NCI-H2029 treated with DMSO at 0.1 percent for 48 hours (cell line): ENCODE measurements around the gene LEP.
"Not testable (repeated sequence)": the region's sequence is repeated elsewhere in the genome, so short reads cannot be mapped to it uniquely, and the experiment has no call there.

Experiments used
- DNase-seq: peaks from one replicate; lab custom pipeline; 2025; lab: John Stamatoyannopoulos, UW

Gene LEP

DNA sequence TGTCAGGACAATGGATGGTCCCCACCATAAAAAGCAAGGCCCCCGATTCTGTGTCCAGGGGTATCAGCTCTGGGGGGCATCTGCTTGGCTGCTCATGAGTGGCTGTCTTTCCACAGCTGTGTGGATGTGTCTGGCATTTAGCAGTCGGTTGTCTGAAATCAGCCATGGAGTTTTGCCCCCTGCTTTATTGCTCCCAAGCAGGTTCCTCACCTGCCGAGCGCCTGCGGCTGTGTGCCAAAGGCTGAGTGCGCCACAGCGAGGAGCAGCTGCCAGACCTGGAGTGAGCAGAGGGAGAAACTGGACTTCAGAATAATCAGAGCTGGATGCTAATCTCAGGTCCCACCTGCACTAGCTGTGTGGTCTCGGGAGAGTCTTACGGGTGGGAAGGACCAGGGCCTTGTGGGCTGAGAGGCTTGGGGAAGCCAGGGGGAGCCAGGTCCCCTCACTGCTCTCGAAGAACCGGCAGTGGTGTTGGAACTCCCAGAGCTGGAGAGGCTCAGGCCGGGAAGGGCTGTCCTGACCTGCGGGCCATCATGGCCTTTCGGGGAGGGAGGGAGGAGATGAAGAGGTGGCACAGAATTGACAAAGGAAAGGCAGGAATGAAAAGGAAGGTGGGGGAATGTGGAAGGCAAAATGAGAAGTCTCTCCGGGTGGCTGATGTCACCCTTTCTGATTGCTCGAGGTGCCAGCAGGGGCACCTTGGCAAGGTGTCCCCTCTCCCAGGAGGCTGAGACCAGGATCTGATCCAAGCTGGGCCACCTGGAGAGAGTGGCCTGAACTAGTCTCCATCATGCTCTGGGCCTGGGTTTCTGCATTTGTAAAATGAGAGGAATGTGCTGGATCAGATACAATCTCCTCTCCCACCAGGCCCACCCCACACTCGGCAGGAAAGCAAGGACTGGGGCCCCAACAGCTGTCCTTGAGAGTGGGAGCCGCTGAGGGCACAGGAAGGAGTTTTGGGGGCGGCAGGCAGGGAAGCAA is 30.2 kb upstream of the LEP start:
- DNase-seq: no peak

DNA sequence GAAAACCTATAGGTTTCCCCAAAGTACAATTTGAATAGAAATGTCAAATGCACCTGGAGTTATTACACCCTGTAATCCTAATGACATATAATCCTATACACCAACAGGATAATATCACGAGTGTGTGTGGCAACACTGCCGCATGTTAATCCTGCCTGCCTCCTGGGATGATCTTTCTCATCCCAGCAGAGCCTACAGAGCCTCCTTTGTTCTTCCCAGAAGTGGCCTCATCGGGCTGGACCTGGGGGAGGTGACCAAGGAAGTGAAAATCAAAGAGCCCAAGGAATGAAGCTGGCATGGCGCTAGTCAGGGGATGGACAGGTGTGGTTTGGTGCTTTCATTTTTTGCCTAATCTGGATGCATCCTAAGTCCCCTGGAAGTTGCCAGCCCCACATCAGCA is 29.5 kb upstream of the LEP start:
- no peak for DNase-seq

DNA sequence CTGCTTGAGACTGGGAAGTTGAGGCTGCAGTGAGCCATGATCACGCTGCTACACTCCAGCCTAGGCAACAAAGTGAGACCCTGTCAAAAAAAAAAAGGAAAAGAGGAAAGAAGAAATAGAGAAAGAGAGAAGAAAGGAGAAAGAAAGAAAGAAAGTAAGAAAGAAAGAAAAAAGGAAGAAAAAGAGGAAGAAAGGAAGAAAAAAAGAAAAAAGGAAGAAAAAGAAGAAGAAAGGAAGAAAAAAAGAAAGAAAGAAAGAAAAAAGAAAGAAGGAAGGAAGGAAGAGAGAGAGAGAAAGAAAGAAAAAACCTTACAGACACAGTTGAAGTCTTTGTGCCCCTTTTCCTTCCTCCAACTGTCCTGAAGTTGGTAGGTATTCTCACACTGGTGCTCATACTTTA is 26.6 kb upstream of the LEP start:
- no peak for DNase-seq

DNA sequence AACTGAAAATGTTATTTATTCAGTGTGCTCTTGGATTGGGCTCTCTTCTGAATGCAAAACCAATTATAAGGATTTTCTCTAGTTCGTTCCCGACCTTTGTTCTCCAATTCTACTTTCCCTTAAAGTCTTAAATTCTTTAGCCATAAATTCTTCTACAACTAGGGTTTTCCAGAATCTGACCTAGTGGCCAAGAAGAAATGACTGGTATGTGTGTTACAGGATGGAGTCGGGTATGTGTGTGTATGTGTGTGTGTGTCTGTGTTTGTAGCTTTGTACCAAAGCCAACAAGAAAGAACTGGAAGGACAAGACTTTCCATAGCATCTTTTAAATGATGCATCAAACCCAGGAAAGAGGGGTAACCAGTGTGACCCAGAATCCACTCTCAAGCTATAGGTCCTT is 25.8 kb upstream of the LEP start:
- no peak for DNase-seq

DNA sequence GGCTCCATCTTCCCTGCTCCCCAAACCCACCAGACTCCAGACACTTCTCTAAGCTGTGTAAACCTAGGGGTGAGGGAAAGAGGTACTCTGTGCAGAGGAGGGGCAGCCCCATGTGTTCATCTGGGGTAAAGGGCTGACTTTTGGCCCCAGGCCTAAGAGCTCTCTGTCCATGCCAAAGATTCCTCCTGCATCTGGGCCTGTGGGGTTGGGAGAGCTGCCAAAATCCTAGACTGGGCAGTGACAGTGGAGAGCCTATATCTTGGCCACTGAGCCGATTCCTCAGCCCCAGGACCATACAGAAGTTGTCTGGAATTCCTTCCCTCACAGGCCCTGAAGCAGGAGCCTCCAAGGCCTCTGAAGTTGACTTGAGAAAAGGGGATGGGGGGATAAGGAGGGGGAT is 25.3 kb upstream of the LEP start:
- no peak for DNase-seq

DNA sequence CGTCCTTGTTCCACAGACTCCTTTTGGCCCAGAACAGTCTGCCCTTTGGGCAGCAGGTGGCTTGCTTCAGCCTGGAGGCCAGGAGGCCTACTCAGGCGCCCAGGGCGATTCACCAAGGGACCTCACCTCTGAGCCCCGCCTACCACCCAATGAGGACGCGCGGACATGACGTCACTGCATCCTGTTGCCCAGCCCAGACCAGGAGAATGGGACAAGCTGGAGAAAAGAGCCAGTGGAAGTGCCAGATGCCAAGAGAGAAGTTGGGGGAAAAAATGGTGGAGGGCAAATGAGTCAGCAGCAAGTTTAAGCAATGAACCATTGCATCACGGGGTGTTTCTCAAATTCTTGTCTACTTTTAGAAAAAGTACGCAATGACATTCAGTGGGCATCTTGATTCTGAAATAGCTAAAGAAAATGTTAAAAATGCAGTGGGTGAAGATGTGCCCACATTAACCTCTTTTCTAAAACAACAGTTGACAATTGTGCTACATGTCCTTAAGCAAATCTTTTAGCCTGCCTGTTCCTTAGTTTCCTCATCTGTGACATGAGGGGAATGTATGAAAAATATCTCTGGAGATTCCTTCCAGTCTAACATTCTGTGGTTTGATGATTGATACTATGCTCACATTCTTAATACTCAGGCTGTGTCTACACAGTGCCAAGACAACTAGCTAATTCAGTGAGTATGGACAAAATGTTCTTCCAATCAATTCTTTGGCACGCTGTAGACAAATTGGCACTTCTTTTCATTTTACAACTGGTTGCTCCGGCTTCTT is 23.9 kb upstream of the LEP start:
- no peak for DNase-seq

DNA sequence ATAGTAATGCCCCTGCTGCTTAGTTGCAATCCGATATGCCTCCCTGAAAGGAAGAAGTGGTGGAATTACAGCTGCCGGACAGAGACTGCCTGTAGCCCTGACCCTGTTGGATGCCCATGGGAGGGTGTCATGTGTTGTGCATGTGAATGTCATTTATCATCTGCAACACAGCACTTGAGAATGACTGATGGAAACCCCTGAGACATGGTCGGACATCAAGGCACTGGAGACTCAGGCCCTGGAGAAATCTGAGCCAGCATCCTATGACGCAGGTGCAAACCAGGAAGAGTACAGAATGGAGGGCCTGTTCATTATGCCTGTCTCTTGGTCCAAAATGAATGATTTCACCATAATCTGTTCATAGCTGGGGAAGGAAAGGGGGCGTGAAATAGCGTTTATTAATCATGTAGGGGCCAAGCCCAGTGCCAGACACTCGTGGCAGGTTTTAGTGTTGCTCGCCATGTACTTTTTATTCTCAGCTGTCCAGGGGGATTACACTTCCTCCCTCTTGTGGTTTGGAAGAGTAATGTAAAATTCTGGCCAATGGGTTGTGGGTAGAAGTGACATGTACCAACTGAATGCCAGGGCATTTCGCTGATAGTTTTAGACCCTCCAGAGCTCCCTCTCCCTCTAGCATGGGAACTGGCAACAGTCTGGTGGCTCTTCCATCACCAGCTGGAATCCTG is 23.0 kb upstream of the LEP start:
- no peak for DNase-seq

DNA sequence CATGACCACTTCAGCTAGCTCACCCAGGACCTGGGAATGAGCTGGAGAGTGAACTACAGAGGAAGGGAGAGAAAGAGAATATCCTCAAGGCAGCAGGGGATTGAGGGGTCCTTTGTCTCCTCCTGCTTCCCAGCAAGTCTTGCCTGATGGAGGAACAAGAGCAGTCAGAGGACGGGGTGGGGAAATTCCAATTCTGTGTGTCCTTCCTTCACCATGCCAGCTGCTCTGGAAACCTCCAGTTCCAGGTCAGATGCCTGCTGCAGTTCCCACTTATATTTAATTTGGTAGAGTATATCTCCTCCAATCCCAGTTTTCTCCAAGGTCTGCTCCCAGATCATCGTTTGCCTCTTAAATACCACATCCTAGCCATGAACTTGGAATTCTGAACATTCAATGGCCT is 21.4 kb upstream of the LEP start:
- no peak for DNase-seq

DNA sequence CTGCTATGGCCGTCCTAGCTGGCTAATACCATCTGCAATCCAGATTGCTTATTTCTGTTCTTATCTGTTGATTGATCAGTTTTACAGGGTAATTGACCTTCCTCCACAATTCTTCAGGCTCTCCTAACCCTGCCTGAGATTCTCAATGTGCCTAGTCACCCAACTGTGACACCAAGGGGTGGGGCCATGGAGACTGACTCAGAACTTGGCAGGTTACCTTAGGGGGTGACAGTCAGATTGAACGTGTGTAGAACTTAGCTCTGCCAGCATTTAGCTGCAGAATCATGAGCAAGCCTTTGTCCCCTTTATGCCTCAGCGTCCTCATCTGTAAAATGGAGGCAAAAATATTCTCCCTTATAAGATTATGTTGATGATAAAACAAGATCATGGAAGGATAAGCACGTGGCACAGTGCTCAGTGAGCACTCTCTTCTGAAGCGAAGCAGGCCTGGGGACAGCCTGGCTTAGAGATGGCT is 19.1 kb upstream of the LEP start:
- DNase-seq: no peak

DNA sequence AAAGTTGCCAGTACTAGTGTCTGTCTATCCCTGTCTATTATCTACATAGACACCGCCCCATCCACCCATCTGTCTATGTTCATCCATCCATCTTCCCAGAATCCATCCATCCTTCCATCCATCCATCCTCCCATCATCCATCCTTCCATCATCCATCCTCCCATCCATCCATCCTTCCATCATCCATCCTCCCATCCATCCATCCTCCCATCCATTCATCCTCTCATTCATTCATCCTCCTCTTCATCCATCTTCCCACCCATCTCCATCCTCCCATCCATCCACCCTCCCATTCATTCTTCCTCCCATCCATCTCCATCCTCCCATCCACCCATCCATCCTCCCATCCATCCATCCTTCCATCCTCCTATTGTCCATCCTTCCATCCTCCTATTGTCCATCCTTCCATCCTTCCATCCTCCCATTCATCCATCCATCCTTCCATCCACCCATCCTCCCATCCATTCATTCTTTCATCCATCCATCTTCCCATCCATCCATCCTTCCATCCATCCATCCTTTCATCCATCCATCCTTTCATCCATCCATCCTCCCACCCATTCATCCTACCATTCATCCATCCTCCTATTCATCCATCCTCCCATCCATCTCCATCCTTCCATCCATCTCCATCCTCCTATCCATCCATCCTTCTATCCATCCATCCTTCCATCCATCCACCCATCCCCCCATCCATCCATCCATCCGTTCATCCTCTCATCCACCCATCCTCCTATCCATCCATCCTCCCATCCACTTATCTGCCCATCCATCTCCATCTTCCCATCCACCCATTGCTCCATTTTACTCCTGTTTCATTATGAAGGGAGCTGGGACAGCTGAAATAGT is 14.7 kb upstream of the LEP start:
- DNase-seq: no peak

DNA sequence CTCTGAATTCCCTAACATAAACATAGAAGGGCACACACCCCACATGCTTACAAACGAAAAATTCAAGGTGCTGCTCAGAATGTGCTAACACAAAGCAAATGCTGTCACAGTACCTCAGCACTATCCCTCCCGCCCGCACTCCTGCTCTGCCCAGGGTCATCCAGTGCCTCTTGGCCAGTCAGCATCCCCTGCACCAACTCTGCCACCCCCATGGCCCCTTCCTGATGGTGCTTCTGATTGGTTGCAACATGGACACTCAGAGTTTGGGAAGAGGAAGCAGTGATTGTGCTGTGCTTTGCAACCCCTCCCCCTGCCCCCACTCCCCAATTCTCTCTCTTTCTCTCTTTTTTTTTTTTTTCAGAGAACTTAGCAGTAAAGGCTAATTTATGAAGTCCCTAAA is 13.8 kb upstream of the LEP start:
- DNase-seq: no peak

DNA sequence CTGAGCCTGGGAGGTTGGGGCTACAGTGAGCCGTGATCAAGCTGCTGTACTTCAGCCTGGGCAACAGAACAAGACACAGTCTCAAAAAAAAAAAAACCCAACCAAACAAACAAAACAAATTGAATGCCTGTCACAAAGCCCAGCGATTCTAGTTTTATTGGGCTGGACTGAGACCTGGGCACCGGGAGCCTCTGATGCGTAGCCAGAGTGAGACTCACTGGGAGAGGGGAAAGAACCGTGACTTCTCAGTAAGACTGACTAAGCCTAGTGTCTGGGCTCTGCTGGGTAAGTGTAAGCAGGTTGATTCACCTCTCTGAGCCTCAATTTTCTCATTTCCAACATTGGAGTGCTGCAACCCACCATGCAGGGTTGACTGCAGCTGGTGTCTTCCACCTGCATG is 10.1 kb upstream of the LEP start:
- DNase-seq: no peak

DNA sequence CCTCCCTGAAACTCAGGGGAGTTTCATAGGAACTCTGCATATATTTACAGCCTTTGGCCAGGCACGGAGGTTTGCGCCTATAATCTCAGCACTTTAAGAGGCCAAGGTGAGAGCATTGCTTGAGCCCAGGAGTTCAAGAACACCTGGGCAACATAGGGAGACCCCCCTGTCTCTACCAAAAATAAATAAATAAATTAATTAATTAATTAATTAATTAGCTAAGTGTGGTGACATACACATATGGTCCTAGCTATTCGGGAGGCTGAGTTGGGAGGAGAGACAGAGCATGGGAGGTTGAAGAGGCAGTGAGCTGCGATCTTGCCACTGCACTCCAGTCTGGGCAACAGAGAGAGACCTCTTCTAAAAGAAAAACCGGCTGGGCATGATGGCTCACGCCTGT is 9.4 kb upstream of the LEP start:
- DNase-seq: no peak

DNA sequence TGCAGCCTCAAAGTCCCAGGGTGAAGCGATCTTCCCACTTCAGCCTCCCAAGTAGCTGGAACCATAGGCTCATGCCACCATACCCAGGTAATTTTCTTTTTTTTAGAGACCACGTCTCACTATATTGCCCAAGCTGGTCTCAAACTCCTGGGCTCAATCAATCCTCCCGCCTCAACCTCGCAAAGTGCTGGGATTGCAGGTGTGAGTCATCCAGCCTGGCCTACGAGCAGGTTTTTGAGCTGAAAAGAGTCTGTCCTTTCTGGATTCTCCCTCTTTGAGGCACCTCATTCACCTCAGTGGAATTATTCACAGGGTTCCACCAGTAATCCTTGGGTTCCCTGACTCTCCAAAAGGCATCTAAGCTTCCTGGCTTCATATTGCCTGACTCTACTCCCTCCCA is 7.6 kb upstream of the LEP start:
- no peak for DNase-seq

DNA sequence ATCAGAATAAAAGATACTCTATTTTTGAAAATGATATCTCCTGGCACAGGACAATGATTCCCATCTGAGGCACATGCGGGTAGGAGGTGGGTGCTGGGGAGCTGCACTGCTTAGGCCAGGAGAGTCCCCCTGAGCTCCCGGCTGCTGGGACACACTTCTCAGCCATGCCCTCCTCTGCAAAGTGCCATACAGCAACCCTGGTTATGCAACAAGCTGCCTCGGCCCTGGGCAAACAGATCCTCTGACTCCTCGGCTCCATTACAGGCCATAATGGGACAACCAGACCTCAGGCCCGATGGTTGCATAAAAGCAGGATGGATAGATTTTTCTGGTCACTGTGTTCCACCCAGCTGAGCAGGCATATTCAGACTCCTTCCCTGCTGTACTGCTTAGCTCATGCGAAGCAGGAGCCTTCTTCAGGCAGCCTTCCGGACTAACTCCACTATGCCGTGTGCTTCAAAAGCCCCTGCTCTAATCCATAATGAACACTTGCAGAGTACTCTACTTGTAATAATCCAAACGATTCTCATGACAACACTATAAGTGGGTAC is 6.5 kb upstream of the LEP start:
- no peak for DNase-seq

DNA sequence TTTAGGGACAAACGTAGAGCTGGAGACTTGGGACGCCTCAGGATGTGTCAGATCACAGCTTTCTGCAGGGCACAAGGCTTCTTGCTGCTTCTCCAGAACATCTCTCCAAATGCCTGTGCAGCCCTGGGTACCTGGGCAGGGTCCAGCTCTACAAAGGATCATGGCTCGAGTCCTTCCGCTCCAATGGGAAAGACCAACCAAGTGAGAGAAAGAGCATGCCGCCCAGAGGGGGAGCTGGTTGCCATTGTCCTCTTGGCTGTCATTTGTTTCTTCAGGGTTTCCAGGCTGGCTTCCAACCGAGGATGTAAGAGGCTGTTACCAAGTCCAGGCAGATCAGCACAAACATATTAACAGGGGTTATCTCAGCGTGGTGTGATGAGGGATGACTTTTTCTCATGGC is 5.6 kb upstream of the LEP start:
- no peak for DNase-seq

DNA sequence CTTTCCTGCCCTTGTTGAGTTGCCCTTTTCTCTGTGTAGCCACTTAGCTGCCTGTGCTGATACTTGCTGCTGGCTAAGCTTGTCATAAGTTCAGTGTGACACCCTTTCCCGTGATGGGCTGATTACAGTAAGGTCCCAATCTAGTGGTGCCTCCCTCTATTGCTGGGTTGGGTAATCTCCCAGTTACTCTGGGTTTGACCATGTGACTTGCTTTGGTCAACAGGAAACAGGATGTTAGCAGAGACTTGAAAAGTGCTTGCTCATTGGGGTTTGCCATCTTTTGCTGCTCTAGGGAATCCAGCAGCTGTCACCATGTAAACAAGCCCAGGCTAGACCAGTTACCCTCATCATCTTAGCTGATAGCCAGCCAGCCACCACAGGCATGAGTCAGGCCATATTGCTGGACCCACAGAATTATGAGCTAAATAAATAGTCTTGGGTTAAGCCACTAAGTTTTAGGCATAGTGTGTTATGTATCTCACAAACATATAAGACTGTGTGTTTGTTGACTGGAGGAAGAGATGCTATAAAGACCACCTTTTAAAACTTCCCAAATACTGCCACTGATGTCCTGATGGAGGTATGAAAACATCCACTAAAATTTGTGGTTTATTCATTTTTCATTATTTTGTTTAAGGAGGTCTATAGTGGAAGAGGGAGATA is 4.0 kb upstream of the LEP start:
- DNase-seq: no peak

DNA sequence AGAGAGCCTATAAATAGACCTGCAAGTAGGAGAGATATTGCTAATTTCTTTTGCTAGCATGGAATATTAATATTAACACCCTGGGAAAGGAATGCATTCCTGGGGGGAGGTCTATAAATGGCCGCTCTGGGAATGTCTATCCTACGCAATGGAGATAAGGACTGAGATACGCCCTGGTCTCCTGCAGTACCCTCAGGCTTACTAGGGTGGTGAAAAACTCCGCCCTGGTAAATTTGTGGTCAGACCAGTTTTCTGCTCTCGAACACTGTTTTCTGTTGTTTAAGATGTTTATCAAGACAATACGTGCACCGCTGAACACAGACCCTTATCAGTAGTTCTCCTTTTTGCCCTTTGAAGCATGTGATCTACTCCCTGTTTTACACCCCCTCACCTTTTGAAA is 1.9 kb upstream of the LEP start:
- DNase-seq: not testable (repeated sequence)

DNA sequence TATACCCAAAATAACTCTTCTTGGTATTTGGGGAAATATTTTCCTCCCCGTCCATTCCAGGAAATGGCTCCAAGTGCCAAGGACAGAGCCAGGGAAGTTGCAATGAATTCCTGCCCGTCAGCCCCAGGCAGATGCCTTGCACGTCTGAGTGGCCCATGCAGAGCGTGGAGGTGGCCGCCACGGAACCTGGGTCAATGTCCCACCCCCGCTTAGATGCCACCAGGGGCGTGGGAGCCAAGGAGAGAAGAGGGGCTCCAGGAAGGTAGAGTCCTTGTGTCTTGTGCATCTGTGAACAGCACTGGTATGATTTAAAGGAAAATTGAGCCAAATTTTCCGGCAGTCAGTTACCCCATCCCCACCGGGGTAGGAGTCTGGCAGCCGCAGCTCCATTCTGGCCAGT is 1.6 kb downstream of the LEP start:
- DNase-seq: no peak

DNA sequence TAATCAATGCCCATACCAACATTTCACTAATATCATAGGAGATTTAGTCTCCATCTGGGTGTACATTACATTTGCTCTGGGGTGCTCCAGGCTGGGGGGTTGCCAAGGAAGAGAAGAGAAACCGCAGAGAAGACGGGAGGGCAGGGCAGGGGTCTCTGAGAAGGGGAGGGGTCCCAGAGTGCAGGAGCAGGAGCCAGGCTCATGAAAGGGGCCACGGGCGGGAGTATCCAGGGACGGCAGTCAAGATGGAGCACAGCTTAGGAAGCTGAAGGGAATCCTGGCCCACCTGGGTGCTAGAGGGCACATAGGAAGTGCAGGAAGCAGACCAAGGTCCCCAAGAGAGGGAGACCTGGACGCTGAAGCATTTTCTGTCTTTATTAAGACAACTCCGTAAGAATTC is 2.2 kb downstream of the LEP start:
- DNase-seq: no peak

DNA sequence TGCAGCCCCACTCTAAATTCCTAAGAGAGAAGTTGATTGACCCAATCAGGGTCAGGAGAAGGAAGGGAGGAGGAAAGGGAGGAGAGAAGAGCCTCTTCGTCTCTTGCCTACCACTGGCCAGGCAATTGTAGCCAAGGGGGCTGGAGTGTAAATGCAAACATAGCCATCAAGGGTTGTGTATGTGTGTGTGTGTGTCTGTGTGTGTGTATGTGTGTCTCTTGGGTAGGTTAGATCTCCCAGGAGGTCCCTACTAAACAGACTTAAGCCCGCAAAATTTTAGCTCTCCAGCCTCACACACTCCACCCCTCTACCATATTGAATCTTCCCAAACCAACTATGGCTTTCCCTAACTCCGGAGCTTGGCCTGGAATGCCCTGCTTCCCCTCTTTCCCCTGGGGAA is 3.8 kb downstream of the LEP start:
- DNase-seq: no peak
